Neutrophil (primary cell): ENCODE results near the gene EEIG1.
A peak's percentile ranks its signal among the peaks of the same experiment; 100 is the strongest.

Source experiments
- H3K27ac ChIP-seq: fragments of 200-600 bp; sonication (generic); 2 replicates; pipeline ENCODE4 v1.5.1; 2016; ENCODE audit warnings: mild to moderate bottlenecking, moderate library complexity
- H3K27me3 ChIP-seq: fragments of 200-600 bp; sonication (generic); 2 replicates; pipeline ENCODE4 v1.6.0; 2016; ENCODE audit warnings: mild to moderate bottlenecking
- H3K36me3 ChIP-seq: fragments of 200-600 bp; sonication (generic); 2 replicates; pipeline ENCODE4 v1.5.1; 2017
- H3K4me1 ChIP-seq, 2 experiments: fragments of 200-600 bp in 1 of 2; sonication (generic) in 1 of 2; 1 replicate in 1 of 2; 2 replicates in 1 of 2; pipeline versions ENCODE4 v1.5.1 to v1.6.1; 2013 to 2016; ENCODE audit warnings: low read depth in 1 of 2, low read length in 1 of 2, mild to moderate bottlenecking in 1 of 2, moderate library complexity in 1 of 2; ENCODE audit not compliant: control insufficient read depth in 1 of 2, insufficient read depth in 1 of 2
- H3K4me3 ChIP-seq, 2 experiments: fragments of 200-600 bp in 1 of 2; sonication (generic) in 1 of 2; 1 replicate in 1 of 2; 2 replicates in 1 of 2; pipeline ENCODE4 v1.5.1; 2013 to 2016; ENCODE audit warnings: low read depth in 1 of 2, low read length in 1 of 2, mild to moderate bottlenecking in 1 of 2, moderate library complexity in 1 of 2
- H3K9me3 ChIP-seq: fragments of 200-600 bp; sonication (generic); 2 replicates; pipeline ENCODE4 v1.5.1; 2016
- CTCF ChIP-seq: fragments of 200-600 bp; sonication (generic); IDR thresholded peaks from 2 replicates; pipeline ENCODE4 v1.5.1; 2016; ENCODE audit warnings: antibody characterized with exemption

EEIG1 gene

DNA sequence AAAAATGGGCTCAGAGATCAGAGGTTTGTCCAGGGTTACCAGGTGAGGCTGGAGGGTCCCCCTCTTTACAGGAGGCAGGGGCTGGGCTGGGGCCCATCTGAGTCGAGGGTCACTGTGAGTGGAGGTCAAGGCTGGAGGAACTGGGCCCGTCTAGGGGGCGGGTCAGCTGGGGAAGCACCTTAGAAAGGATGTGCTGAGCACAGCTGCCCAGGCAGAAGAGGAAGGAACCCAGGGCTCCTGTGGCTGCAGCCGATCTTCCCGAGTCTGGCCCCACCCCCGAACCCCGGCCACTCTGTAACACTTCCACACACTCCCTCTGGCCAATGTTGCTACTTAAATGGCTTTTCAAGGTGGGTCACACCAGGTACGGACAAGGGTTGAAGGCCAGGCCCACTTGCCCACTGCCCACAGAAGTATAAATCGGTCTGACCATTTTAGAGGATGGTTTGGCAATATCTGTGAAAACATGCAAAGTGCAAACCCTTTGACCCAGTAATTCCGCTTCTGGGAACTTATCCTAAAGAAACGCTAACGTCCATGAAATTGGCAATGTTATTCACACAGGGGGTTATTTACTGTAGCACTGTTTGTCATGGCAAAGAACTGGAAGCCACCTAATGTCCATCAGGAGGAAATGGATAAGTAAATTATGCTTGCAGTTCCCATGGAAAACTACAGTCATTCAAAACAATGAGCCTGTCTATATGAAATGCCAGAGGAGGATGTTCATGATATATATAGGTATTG lies 30.5 kb upstream of the EEIG1 start:
- H3K27me3 ChIP-seq = peaks cover 10% of the 10 kb centered on the region
- TF ChIP-seq CTCF = no peak
- peak overlapping the region; percentile 15 to 19 for H3K4me3 ChIP-seq
- H3K27ac ChIP-seq = peak overlapping the region; percentile 32
- no peaks in the 10 kb centered on the region for H3K9me3 ChIP-seq
- peaks cover 17 to 21% of the 10 kb centered on the region in 2 experiments for H3K4me1 ChIP-seq
- no peaks in the 10 kb centered on the region for H3K36me3 ChIP-seq

DNA sequence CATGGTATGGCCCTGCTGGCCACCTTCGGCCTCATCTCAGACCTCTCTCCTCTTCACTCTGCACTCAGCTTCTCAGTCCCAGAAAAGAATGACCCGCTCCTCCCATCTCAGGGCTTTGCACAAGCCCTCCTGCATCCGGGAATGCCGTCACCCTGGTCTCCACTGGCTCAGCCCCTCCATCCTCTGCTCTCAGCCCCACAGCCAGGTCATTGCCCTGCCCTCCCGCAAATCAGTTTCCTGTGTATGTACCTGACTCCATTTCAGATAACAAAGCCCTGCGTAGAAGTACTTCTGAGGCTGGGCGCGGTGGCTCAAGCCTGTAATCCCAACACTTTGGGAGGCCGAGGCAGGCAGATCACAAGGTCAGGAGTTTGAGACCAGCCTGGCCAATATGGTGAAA lies 28.9 kb upstream of the EEIG1 start:
- peaks cover 17 to 21% of the 10 kb centered on the region in 2 experiments for H3K4me1 ChIP-seq
- no peaks in the 10 kb centered on the region for H3K36me3 ChIP-seq
- H3K27me3 ChIP-seq = peaks cover 26% of the 10 kb centered on the region
- no peak for TF ChIP-seq CTCF
- H3K27ac ChIP-seq = no peak overlapping the region
- no peaks in the 10 kb centered on the region for H3K9me3 ChIP-seq
- H3K4me3 ChIP-seq = no peak overlapping the region

- Histone ChIP-seq H3K4me3 (peak overlapping the region in 1 of 2 experiments; percentile 11), H3K36me3 (no peaks in the 10 kb centered on the region), H3K27me3 (peaks cover 26% of the 10 kb centered on the region), H3K4me1 (peaks cover 17 to 21% of the 10 kb centered on the region in 2 experiments), H3K27ac (peak overlapping the region; percentile 66), H3K9me3 (no peaks in the 10 kb centered on the region)
- no peak for TF ChIP-seq CTCF
Observed at GRCh38 chr9:128008171-128008570, 27.4 kb upstream of the EEIG1 start.

- H3K27ac ChIP-seq = peak overlapping the region; percentile 66
- no peak for TF ChIP-seq CTCF
- no peaks in the 10 kb centered on the region for H3K9me3 ChIP-seq
- peaks cover 26% of the 10 kb centered on the region for H3K27me3 ChIP-seq
- peaks cover 17 to 21% of the 10 kb centered on the region in 2 experiments for H3K4me1 ChIP-seq
- H3K36me3 ChIP-seq = no peaks in the 10 kb centered on the region
- H3K4me3 ChIP-seq = peak overlapping the region in 1 of 2 experiments; percentile 11
Observed at GRCh38 chr9:128007566-128008138, 26.9 kb upstream of the EEIG1 start.

DNA sequence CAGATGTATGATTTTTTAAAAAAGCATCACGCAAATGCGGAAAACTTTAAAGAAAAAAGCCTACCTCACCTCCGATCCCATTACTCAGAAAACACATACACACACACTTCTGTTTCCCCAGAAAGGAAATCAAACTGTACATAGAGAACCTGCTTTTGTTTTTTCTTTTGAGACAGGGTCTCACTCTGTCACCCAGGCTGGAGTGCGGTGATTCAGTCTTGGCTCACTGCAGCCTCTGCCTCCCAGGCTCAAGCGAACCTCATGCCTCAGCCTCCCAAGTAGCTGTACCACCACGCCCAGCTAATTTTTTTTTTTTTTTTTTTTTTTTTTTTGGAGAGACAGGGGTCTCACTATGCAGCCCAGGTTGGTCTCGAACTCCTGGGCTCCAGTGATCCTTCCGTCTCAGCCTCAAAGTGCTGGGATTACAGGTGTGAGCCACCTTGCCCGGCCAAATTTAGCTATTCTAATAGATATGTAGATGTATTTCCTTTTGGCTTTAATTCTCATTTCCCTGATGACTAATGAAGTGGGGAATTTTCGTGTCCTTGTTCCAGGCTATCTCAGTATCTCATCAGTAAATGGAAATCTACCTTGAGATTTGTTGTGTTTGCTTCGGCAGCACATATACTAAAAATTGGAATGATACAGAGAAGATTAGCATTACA lies 25.7 kb upstream of the EEIG1 start:
- no peaks in the 10 kb centered on the region for H3K9me3 ChIP-seq
- H3K27me3 ChIP-seq = peaks cover 31% of the 10 kb centered on the region
- peaks cover 16 to 23% of the 10 kb centered on the region in 2 experiments for H3K4me1 ChIP-seq
- no peak for TF ChIP-seq CTCF
- no peaks in the 10 kb centered on the region for H3K36me3 ChIP-seq
- H3K4me3 ChIP-seq = no peak overlapping the region
- no peak overlapping the region for H3K27ac ChIP-seq
